ENCODE data around the gene LPP. TPM values are rescaled to one million over a fixed set of nuclear protein-coding genes. Genes with fewer than 3 reads are reported as not detected.

The LPP gene
- total RNA-seq, 1 donor from 2014 or later, result 11.7 TPM

DNA sequence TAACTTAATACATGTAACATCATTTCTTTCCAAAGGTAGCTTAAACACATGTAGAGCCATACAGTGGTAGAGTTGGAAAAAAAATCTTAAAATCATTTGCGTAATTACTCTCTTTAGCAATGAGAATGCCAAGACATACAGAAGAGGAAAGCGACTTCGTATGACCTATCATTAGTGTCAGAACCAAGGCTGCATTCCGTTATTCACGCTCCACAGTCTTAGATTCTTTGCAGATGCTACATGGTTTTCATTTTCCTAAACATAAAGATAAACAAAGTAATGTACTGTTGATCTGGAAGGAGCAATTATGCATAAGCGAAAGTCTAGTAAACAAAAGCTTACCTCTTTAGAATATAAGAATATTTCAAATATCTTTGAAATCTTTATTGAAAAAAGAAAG lies 607.5 kb downstream of the LPP start:
- DNase-seq, result no peak

DNA sequence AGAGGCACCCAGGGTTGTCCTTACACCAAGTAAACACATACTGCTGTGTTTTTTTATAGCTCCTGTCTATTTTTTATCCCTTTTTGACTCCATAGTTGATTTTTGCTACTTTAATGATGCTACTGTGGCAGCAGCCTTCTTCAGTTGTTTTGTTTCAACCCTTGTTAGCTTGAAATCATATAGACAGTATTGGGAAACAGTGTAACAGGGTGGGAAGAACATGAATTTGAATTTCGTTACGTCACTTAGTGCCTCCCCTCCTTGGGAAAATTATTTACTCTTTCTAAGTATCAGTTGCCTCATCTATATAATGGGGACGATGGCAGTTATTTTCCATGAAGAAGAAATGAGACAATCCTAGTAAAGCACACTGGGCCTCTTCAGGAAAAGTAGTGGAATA lies 608.0 kb downstream of the LPP start:
- no peak for DNase-seq

DNA sequence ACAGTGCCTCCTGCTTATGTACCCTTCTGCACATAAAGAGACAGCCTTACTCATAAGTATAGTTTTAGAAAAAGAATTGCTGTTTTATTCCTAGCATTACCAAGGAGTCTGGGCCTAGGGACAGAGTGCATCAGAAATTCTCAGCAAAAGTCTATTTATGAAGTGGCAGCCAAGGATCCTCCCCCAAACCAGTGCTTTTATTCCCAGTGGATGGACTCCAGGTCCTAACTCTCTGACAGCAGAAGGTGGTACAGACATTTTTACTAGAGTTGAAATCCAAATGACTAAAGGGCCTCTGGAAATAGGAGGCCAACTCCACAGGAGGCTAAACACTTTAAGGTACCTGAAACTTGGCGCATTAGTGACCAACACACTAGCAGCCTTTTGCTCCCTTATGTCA lies 610.7 kb downstream of the LPP start:
- no peak for DNase-seq

DNA sequence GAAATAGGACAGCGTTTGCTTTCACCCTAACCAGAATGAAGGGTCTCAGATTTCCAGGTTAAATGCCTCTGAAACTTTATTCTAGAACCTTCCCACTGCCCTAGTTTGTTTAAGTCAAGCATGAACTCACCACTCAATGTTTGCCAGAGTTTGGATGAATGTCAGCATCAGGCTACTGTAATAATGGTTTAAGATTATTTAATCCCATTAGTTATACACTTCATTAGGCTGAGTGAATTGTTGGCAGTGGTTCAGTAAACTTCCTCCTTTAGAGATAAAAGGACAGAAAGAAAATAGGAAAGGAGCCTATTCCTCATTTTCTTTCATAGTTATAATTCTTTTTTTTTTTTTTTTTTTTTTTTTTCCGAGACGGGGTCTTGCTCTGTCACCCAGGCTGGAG lies 615.9 kb downstream of the LPP start:
- no peak for DNase-seq

DNA sequence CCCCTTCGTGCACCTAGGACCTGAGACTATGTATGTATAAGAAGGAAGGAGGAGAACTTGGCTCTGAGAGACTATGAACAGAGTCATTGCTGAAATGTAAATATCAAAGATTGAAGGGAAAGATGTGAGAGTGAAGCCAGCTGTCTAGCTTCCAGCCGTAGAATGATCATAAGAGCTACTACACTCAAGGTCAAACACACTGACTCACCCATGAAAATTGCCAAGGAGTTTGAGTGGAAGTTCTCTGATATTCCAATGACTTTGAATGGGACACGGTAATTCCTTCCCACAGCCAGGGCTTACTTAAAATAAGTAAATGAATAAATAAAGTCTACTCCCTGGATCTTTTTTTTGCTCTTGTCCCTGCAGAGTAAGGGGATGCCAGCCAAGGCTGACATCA lies 618.9 kb downstream of the LPP start:
- no peak for DNase-seq

DNA sequence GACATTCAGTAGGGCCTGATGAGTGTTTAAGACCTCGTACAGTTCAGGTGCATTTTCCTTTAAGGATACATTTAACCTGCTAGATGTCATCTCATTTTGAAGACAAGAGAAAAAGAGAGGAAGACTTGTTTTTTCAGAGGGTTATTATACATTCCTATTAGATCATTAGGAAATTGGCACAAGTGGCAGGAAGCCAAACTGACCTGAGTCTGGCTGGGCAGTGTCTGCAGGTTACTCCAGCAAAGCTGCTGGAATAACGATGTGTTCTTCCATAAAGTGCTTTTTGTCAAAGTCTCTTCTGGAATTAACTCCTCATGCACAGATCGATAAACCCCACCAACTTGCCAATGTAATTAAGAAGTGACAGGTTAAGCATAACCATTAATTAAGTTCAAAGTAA lies 621.5 kb downstream of the LPP start:
- DNase-seq, result no peak

- no peak for DNase-seq
Measured at GRCh38 chr3:188776447-188776846, 622.5 kb downstream of the LPP start.

- DNase-seq, result no peak
Measured at GRCh38 chr3:188778091-188778852, 624.3 kb downstream of the LPP start.

DNA sequence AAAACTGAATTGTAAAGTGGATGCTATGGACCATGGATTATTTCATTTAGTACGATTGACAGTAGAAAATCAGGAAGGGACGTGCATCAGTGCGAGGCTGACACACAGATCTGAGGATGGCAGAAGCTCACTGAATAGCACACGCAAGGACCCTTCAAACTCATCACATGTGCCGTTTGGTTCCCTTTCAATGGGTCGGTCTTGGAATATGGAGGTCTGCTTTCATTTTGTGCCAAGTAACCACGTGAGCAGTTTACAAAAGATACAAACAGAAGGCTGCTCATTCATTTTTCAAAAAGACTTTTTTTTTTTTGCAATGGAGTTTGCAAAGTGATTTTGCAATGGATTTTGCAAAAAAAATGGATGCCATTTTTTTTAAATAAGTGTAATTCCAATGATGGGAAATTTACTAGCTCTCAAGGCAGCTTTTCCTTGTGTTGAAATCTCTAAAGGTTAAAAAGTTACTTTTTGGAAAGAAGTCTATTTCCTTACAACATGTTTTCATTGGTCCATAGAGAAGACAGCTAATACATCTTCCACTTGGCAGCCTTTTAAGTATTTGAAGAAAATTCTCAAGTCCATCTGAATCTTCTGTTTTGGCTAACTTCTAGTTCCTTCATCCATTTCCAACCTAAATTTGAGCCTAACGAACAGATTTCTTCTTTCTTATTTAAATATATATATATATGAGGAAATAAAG lies 625.5 kb downstream of the LPP start:
- no peak for DNase-seq

GRCh38 chr3:188780193-188781147 lies 626.5 kb downstream of the LPP start:
- no peak for DNase-seq

- DNase-seq, result no peak
Measured at GRCh38 chr3:188782613-188783124, 628.7 kb downstream of the LPP start.

GRCh38 chr3:188786424-188786823 lies 632.5 kb downstream of the LPP start:
- DNase-seq, result no peak

DNA sequence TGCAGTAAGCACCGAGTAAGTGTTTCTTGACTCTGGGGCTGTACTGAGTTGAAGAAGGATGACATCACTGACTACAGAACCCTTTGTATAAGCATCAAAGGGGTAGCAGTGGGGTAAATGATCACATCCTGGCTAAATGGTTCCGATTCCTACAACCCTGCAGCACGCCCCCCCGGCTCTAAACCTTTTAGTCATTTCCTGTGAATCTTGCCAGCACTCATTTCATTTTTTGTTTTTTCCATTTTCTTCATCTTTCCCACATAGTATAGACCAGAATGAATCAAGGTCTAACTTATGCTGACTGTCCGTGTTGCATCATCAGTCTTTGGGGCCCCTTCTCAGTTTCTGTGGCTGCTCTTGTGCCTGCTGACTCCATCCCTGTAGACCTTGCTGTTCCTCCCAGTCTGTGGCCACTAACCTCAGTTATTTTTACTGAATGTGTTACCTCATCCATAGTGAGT lies 634.7 kb downstream of the LPP start:
- DNase-seq, result no peak

DNA sequence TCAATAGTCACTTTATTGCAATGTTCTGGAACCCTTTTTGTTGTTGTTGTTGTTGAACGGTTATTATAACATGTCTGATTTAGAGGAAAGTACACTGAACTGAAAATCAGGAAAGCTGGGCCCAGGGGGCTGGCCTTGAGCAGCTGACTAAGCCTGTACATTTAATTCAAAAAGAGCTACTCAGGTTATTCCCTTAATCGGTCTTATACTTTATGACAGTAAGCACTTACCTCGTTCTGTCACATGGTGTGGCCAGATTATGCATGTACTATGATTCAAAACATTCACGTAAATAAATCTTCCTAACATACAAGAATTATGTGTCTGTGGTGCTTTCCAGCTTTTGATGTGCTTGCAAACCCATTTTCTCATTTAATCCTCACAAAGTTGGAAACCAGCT lies 635.3 kb downstream of the LPP start:
- DNase-seq, result no peak

- no peak for DNase-seq
Measured at GRCh38 chr3:188791311-188791710, 637.4 kb downstream of the LPP start.

DNA sequence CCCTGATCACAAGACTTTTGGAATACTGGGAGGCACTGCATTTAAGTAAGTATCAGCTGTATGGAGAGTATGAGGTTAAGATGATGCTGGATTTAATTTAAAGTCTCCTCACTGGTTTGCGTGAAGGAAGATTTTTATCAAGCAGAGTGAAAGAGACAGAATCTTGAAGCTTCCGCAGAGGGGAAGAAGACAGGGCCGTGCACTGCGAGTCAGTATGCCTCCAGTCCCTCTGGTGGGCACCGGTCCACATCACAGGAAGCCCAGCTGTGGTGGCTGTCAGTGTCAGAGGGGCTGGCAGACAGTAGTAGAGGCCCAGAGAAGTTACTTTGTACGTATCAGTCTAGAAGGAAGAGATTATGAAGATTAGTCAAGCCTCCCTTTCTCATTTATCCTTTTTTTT lies 638.8 kb downstream of the LPP start:
- no peak for DNase-seq

DNA sequence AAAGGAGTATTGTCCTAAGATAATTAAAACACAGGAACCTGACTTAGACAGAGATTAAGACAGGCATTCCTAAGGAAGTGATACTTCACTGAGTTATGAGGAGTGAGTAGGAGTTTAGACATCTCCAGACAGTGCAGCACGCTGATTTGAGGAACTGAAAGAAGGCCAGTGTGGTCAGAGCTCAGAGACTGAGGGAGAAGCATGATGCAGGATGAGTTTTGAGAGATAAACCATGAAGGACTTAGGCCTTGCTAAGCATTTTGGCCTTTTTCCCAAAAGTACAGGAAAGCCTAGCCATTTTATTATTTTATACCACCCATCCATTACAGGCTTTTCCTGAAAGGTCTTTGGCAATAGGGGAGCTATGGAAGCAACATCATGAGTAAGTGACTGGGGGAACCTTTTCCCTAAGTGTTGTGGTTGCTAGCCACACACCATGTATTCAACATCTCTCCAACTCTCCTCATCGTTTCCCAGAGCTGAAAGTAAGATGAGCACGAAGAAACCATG lies 642.2 kb downstream of the LPP start:
- no peak for DNase-seq

DNA sequence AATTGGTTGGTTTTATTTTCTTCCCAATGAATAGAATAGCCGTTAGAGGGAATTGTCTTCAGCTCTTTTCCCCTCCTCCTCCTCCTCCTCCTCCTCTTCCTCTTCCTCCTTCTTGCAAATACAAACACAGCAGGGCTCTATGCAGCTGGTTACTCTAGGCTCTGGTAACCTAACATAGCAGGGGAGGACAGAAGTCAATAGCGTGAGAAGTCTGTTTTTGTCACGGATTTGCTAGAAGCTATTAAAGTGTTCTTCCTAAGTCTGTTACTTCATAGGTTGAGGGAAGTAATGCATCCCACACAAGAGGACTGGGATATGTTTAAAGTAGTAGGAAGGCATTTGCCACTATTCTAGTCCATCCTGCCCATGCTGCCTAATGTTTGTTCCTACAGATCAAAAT lies 643.1 kb downstream of the LPP start:
- DNase-seq, result no peak

DNA sequence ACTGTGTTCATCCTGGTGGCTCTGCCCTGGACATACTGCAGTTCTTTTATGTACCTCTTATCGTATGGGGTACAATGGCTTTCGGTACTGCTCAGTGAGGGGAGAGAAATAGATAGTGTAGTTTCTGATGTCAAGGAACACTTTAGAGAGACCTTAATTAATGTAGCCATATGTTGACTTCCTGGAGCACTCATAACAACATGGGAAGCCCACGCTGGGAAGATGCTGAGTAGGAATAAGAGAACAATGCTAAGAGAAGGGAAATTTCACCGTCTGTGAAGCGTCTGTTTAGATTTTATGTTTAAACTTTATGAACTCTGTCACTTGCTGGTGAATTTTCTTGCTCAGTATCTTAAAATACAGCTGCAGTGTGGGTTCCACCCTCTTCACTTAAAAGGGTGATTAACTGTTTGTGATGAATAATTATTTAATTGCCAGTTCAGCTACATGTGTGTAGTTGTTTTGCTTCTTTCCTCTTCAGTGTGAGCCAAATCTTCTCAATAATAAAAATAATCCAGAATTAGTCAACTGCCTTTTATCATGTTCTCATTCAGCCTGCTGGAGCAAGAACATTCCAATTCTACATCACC lies 644.7 kb downstream of the LPP start:
- no peak for DNase-seq

- no peak for DNase-seq
Measured at GRCh38 chr3:188801393-188801792, 647.4 kb downstream of the LPP start.

- no peak for DNase-seq
Measured at GRCh38 chr3:188802645-188803044, 648.7 kb downstream of the LPP start.

DNA sequence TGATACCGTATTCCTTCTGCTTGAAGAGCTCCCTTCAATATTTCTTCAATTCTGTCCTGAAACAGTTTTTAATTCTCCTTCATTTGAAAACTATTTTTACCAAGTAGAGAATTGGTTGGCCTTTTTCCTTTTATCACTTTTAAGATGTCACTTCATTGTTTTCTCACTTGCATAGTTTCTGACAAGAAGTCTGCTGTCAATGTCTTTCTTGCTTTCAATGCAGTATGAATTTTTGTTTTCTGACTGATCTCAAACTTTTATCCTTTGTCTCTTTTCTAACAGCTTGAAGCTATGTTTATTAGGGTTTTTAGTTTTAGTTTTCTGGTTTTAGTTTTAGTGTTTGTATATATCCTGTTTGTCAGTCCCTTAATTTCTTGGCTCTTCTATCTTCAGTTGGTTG lies 653.0 kb downstream of the LPP start:
- DNase-seq, result no peak
